H1 (cell line): ENCODE measurements around the gene SIM2. TPM values are rescaled to one million over a fixed set of nuclear protein-coding genes. Genes with fewer than 3 reads are reported as not detected.

Experiments used
- CTCF ChIA-PET: fragments of 300-600 bp; sonication (Branson Sonifier 250); formaldehyde crosslinking; loops from one replicate; lab custom pipeline; 2021; ENCODE audit not compliant: partially characterized antibody; lab: Charles Lee
- POLR2A ChIA-PET: fragments of 300-600 bp; sonication (Branson Sonifier 250); formaldehyde crosslinking; loops from one replicate; lab custom pipeline; 2021; ENCODE audit warnings: inconsistent platforms; ENCODE audit not compliant: partially characterized antibody; lab: Charles Lee
- DNase-seq, 2 experiments: peaks; one replicate each; pipeline versions ENCODE4 v3.0.0 to v3.0.0-alpha.2; 2010 to 2022; ENCODE audit warnings: low spot score in 2 of 2, low read depth in 1 of 2, mixed read lengths in 1 of 2
- FAIRE-seq: peaks from 2 replicates; lab custom pipeline; 2011; peaks lifted over from hg19 to GRCh38; lab: Jason Lieb, UNC
- H2AFZ ChIP-seq: 2 replicates; pipeline ENCODE4 v1.8.1; 2012; ENCODE audit warnings: low read length, inconsistent platforms
- H2AK5ac ChIP-seq: 2 replicates; pipeline ENCODE4 v1.6.1; 2013; ENCODE audit warnings: low read depth, low read length
- H2BK120ac ChIP-seq: replicated peaks from 2 replicates; pipeline ENCODE3; 2013; ENCODE audit warnings: low read depth, low read length, inconsistent platforms
- H2BK12ac ChIP-seq: 2 replicates; pipeline ENCODE4 v1.6.1; 2013; ENCODE audit warnings: low read depth, low read length
- H2BK15ac ChIP-seq: 2 replicates; pipeline ENCODE4 v1.6.1; 2013; ENCODE audit warnings: low read length
- H2BK20ac ChIP-seq: 2 replicates; pipeline ENCODE4 v1.6.1; 2013; ENCODE audit warnings: low read length
- H2BK5ac ChIP-seq: 2 replicates; pipeline ENCODE4 v1.6.1; 2013; ENCODE audit warnings: low read depth, low read length
- H3K14ac ChIP-seq: 2 replicates; pipeline ENCODE4 v1.6.1; 2013; ENCODE audit warnings: inconsistent platforms; ENCODE audit not compliant: insufficient read length
- H3K18ac ChIP-seq: 2 replicates; pipeline ENCODE4 v1.6.1; 2013; ENCODE audit warnings: low read length; ENCODE audit errors: extremely low read depth
- H3K23ac ChIP-seq: 2 replicates; pipeline ENCODE4 v1.6.1; 2013; ENCODE audit warnings: inconsistent platforms; ENCODE audit not compliant: insufficient read length
- H3K23me2 ChIP-seq: 2 replicates; pipeline ENCODE4 v1.6.1; 2013; ENCODE audit warnings: low read depth, low read length
- H3K27ac ChIP-seq: 2 replicates; pipeline ENCODE4 v1.6.1; 2011; ENCODE audit warnings: low read depth, low read length, inconsistent platforms
- H3K27me3 ChIP-seq, 4 experiments: replicated peaks in 1 of 4; 1 replicate in 1 of 4; 2 replicates in 3 of 4; pipeline versions ENCODE4 v1.6.1 to v1.8.1; 2011 to 2013; ENCODE audit warnings: low read length in 3 of 4, mild to moderate bottlenecking in 3 of 4, inconsistent platforms in 2 of 4, mixed read lengths in 2 of 4, moderate library complexity in 1 of 4; ENCODE audit not compliant: control insufficient read depth in 3 of 4, insufficient read depth in 3 of 4; ENCODE audit errors: extremely low read depth in 1 of 4
- H3K36me3 ChIP-seq, 4 experiments: 2 replicates each; pipeline versions ENCODE4 v1.6.1 to v1.8.1; 2011 to 2013; ENCODE audit warnings: mild to moderate bottlenecking in 4 of 4, low read length in 3 of 4, moderate library complexity in 2 of 4, control low read depth in 1 of 4, inconsistent platforms in 1 of 4; ENCODE audit not compliant: insufficient read depth in 4 of 4, control insufficient read depth in 2 of 4
- H3K4ac ChIP-seq: replicated peaks from 2 replicates; pipeline ENCODE3; 2013; ENCODE audit warnings: low read length, low read depth, mixed read lengths, inconsistent platforms; ENCODE audit not compliant: insufficient read length
- H3K4me1 ChIP-seq, 4 experiments: replicated peaks in 1 of 4; 1 replicate in 1 of 4; 2 replicates in 3 of 4; pipeline versions ENCODE4 v1.6.1 to v1.8.1; 2011 to 2013; ENCODE audit warnings: low read length in 3 of 4, inconsistent platforms in 2 of 4, mixed read lengths in 1 of 4; ENCODE audit not compliant: insufficient read depth in 4 of 4, control insufficient read depth in 3 of 4
- H3K4me2 ChIP-seq, 2 experiments: 2 replicates each; pipeline versions ENCODE4 v1.6.1 to v1.8.1; 2011 to 2013; ENCODE audit warnings: low read depth in 2 of 2, low read length in 2 of 2, control low read depth in 1 of 2, inconsistent platforms in 1 of 2, mild to moderate bottlenecking in 1 of 2; ENCODE audit not compliant: insufficient read depth in 1 of 2
- H3K4me3 ChIP-seq, 4 experiments: fragments of 200-600, 300-600 bp in 1 of 4; sonication (generic), shearing (Covaris generic), sonication (Bioruptor Twin) in 1 of 4; 2 replicates each; pipeline versions ENCODE4 v1.5.1 to v1.8.1; 2011 to 2016; ENCODE audit warnings: low read length in 4 of 4, low read depth in 3 of 4, control low read depth in 2 of 4, inconsistent platforms in 2 of 4, mild to moderate bottlenecking in 2 of 4, mixed read lengths in 1 of 4, moderate library complexity in 1 of 4; ENCODE audit not compliant: insufficient read depth in 2 of 4; ENCODE audit errors: extremely low read depth in 1 of 4
- H3K56ac ChIP-seq: replicated peaks from 2 replicates; pipeline ENCODE3; 2013; ENCODE audit warnings: low read depth, mild to moderate bottlenecking, mixed read lengths, low read length, inconsistent platforms; ENCODE audit not compliant: insufficient read length
- H3K79me1 ChIP-seq: 2 replicates; pipeline ENCODE4 v1.6.1; 2013; ENCODE audit warnings: low read depth, low read length, control low read depth
- H3K79me2 ChIP-seq, 2 experiments: 2 replicates each; pipeline versions ENCODE4 v1.6.1 to v1.8.1; 2012 to 2013; ENCODE audit warnings: low read length in 2 of 2, mild to moderate bottlenecking in 2 of 2, inconsistent platforms in 1 of 2; ENCODE audit not compliant: insufficient read depth in 2 of 2, control insufficient read depth in 1 of 2
- H3K9ac ChIP-seq, 4 experiments: replicated peaks in 1 of 4; 1 replicate in 1 of 4; 2 replicates in 3 of 4; pipeline versions ENCODE4 v1.6.1 to v1.8.1; 2011 to 2013; ENCODE audit warnings: low read depth in 3 of 4, low read length in 3 of 4, control low read depth in 2 of 4, mild to moderate bottlenecking in 2 of 4, moderate library complexity in 2 of 4, inconsistent platforms in 1 of 4; ENCODE audit errors: extremely low read depth in 1 of 4
- H3K9me3 ChIP-seq, 2 experiments: 2 replicates each; pipeline versions ENCODE4 v1.6.1 to v1.8.1; 2012 to 2013; ENCODE audit warnings: mild to moderate bottlenecking in 2 of 2, moderate library complexity in 2 of 2, control low read depth in 1 of 2, inconsistent platforms in 1 of 2, low read depth in 1 of 2, low read length in 1 of 2, mixed read lengths in 1 of 2; ENCODE audit not compliant: insufficient read depth in 2 of 2
- H4K20me1 ChIP-seq, 2 experiments: replicated peaks in 1 of 2; 2 replicates each; pipeline versions ENCODE3 to v1.8.1; 2011 to 2013; ENCODE audit warnings: inconsistent platforms in 2 of 2, low read length in 2 of 2, mild to moderate bottlenecking in 1 of 2; ENCODE audit not compliant: insufficient read depth in 2 of 2, control insufficient read depth in 1 of 2
- H4K5ac ChIP-seq: 2 replicates; pipeline ENCODE4 v1.6.1; 2013; ENCODE audit warnings: low read length, low read depth, mixed read lengths, inconsistent platforms; ENCODE audit not compliant: insufficient read length
- H4K8ac ChIP-seq: 2 replicates; pipeline ENCODE4 v1.8.0; 2013; ENCODE audit warnings: mild to moderate bottlenecking, moderate library complexity, low read length, inconsistent platforms; ENCODE audit not compliant: insufficient read depth; ENCODE audit errors: extremely low read depth
- H4K91ac ChIP-seq: replicated peaks from 2 replicates; pipeline ENCODE3; 2013; ENCODE audit warnings: low read length, mixed read lengths, inconsistent platforms; ENCODE audit not compliant: insufficient read length
- CTBP2 ChIP-seq: IDR thresholded peaks from 2 replicates; pipeline ENCODE4 v1.7.0; 2011; ENCODE audit warnings: borderline replicate concordance, mild to moderate bottlenecking, moderate library complexity, mixed read lengths, low read length; ENCODE audit not compliant: insufficient read depth, insufficient read length
- HDAC2 ChIP-seq, 2 experiments: fragments of 300-600 bp in 1 of 2; sonication (generic) in 1 of 2; IDR thresholded peaks; 2 replicates each; pipeline ENCODE4 v1.6.1; 2011 to 2012; ENCODE audit warnings: low read depth in 2 of 2, low read length in 2 of 2, mild to moderate bottlenecking in 2 of 2, moderate library complexity in 2 of 2, borderline replicate concordance in 1 of 2, inconsistent platforms in 1 of 2
- RNF2 ChIP-seq: fragments of 200-900, 300-1000 bp; sonication (generic); IDR thresholded peaks from 2 replicates; pipeline ENCODE4 v1.7.1; 2016; ENCODE audit warnings: borderline replicate concordance, low read depth, mild to moderate bottlenecking, antibody characterized with exemption, low read length; ENCODE audit not compliant: poor library complexity, severe bottlenecking; ENCODE audit errors: missing control alignments
- SIX5 ChIP-seq: IDR thresholded peaks from 2 replicates; pipeline ENCODE4 v1.6.1; 2011; ENCODE audit warnings: mild to moderate bottlenecking, low read depth, low read length
- WGBS, 2 experiments: shearing (Covaris generic) in 1 of 2; methylation state at CpG; one replicate each; pipeline versions ENCODE4 v1.1.6 to v1.1.7; 2013 to 2015; ENCODE audit warnings: low lambda C conversion rate in 2 of 2, mixed read lengths in 2 of 2, inconsistent platforms in 1 of 2, low coverage in 1 of 2, missing lambda C conversion rate in 1 of 2; ENCODE audit not compliant: insufficient replicate concordance in 2 of 2, insufficient coverage in 1 of 2, insufficient read length in 1 of 2; ENCODE audit errors: extremely low coverage in 1 of 2, missing lambda C conversion rate in 1 of 2; 5-methylcytosine and 5-hydroxymethylcytosine counted together
- polyA plus RNA-seq, 7 experiments: library from polyadenylated mRNA; depleted of rRNA in 3 of 7; stranded (reverse) in 5 of 7; unstranded in 2 of 7; fragments of >200 nt in 5 of 7; fragments of 200-250 nt in 2 of 7; gene quantifications; 1 replicate in 5 of 7; 2 replicates in 1 of 7; 4 replicates in 1 of 7; pipeline versions ENCODE4 v1.2.1 to v1.2.3, GENCODE V29; 2011 to 2013; ENCODE audit warnings: missing spikeins in 2 of 7, mixed read lengths in 2 of 7
- total RNA-seq: library from RNA; stranded (reverse); fragmentation: NEBNext Ultra II Directional; extraction: Animal tissue kit (Norgen Biotek cat#: 25700); gene quantifications from 2 replicates; pipeline ENCODE4 v1.2.1, GENCODE V29; 2021

Gene SIM2
- total and polyA plus RNA-seq, 2 of the 8 experiments (the other 6 are each of a cell fraction or from before 2014, with no cell fraction given) = 0.05 to 0.26 TPM

GRCh38 chr21:36697851-36698384 is 997 bp upstream of the SIM2 start:
- Histone ChIP-seq H4K20me1 (peaks cover 24% of the 10 kb centered on the region in 2 experiments), H3K23me2 (peaks cover 7% of the 10 kb centered on the region; the same call in 1 of the 2 replicates), H3K4ac (no peak overlapping the region), H3K79me2 (no peaks in the 10 kb centered on the region), H2BK15ac (no peak overlapping the region), H4K91ac (no peak overlapping the region), H2BK5ac (no peak overlapping the region), H2BK12ac (peak overlapping the region; percentile 80; the same call in 1 of the 2 replicates), H3K14ac (no peak overlapping the region), H2BK120ac (no peak overlapping the region), H3K27me3 (peaks cover 97 to 100% (median 100%) of the 10 kb centered on the region in 4 experiments), H3K9me3 (no peaks in the 10 kb centered on the region), H3K79me1 (no peaks in the 10 kb centered on the region; the same call in 1 of the 2 replicates), H3K4me2 (peak overlapping the region; percentile 58 to 76), H4K8ac (peak overlapping the region; percentile 26), H2BK20ac (no peak overlapping the region), H3K56ac (no peak overlapping the region), H4K5ac (no peak overlapping the region), H3K4me1 (peaks cover 0 to 63% (median 40%) of the 10 kb centered on the region in 4 experiments; a peak in 6 of 7 replicates), H2AK5ac (no peak overlapping the region), H3K27ac (no peak overlapping the region), H3K18ac (no peak overlapping the region; the same call in none of the 2 replicates), H2AFZ (no peak overlapping the region), H3K23ac (no peak overlapping the region), H3K9ac (no peak overlapping the region), H3K4me3 (peak overlapping the region in 2 of 4 experiments; percentile 13 to 52; a peak in 2 of 8 replicates), H3K36me3 (peaks cover 0 to 19% (median 0%) of the 10 kb centered on the region in 4 experiments; a peak in 1 of 8 replicates)
- 2% methylated on average over 16 of the region's 33 CpGs; no CpG with 5 or more reads in 1 of the 2 experiments for WGBS, 2 experiments
- ChIA-PET POLR2A (interaction anchor here (3.5 kb wide), 1 partner anchor 12 kb away, joined by 15 read pairs; no protein-coding TSS in a partner anchor), CTCF (no interaction called here)
- TF ChIP-seq SIX5 (no peak), CTBP2 (peak; percentile 35), HDAC2 (IDR thresholded peaks at IDR 0.05; ENCODE audit: borderline replicate concordance in 1 of 2, low read depth in 2 of 2, low read length in 2 of 2) (no peak), RNF2 (peak; percentile 20)
- DNase-seq = no peak
- FAIRE-seq = no peak
